Stimulated activated CD4-positive, alpha-beta T cell treated with anti-CD3 and anti-CD28 coated beads, Interleukin-12 subunit alpha, Interleukin-12 subunit beta, amount 100 ng/mL, for 48 hours (primary cell): ENCODE data around the gene SMURF2.

Experiments
- DNase-seq, 3 donors: peaks; one replicate each; pipeline ENCODE4 v3.0.0-alpha.2; 2020; ENCODE audit warnings: low read depth in 2 of 3, low spot score in 1 of 3

Gene SMURF2

GRCh38 chr17:64504769-64505339 lies 157.3 kb downstream of the SMURF2 start:
- no peak for DNase-seq

- DNase-seq, result no peak
These were observed 158.0 kb downstream of the SMURF2 start for GRCh38 chr17:64503821-64504768.

DNA sequence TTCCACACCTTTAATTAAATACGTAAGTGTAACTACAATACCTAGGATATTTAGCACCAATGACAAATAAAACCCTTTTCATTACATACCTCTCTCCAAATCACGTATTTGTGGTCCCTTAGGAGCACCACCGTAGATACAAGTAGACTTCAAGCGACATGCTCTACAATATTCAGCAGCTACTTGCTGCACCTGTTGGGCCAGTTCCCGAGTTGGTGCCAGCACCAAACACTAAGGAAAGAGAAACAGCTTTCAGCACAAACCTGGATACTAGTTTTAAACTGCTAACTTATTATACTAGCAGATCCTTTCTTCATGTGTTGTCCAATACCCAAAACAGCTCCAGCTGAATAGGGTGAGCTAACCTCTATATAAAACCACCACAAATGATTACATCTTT lies 158.8 kb downstream of the SMURF2 start:
- DNase-seq, result no peak

- no peak for DNase-seq
These were observed 159.3 kb downstream of the SMURF2 start for GRCh38 chr17:64502809-64503208.

DNA sequence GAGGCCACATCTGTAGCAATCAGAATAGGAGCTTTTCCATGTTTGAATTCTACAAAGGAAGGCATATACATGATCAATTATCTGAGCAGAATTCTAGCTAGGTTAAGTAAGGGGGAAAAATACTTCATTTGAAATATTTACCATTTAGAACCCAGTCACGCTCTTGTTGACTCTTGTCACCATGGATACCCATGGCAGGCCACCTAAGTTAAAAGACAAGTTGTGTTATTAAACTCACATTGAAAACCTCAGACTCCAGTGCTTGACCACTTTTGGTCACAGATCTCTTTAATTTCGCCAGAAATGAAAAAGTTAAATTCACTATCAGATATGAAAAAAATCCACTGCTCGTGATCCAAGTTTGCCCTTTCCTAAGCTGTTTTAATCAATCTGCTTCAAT lies 160.1 kb downstream of the SMURF2 start:
- DNase-seq, result no peak

GRCh38 chr17:64500862-64501765 lies 161.0 kb downstream of the SMURF2 start:
- no peak for DNase-seq

DNA sequence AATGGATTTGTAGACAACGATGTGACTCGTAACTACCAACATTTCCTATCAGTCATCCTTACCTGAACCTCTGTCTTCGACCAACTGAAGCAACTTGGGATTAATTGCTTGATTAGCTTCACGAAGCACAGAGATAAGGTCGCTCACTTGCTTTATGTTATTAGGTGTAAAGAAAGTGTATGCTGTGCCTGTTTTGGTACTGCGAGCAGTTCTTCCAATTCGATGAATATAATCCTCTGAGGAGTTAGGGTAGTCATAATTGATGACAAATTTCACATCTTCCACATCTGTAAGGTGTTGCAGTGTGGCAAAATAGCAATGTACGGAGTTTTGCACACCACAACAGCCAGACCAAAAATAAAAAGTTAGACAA lies 161.6 kb downstream of the SMURF2 start:
- DNase-seq, result peak in 1 of 3 donors; percentile 10

DNA sequence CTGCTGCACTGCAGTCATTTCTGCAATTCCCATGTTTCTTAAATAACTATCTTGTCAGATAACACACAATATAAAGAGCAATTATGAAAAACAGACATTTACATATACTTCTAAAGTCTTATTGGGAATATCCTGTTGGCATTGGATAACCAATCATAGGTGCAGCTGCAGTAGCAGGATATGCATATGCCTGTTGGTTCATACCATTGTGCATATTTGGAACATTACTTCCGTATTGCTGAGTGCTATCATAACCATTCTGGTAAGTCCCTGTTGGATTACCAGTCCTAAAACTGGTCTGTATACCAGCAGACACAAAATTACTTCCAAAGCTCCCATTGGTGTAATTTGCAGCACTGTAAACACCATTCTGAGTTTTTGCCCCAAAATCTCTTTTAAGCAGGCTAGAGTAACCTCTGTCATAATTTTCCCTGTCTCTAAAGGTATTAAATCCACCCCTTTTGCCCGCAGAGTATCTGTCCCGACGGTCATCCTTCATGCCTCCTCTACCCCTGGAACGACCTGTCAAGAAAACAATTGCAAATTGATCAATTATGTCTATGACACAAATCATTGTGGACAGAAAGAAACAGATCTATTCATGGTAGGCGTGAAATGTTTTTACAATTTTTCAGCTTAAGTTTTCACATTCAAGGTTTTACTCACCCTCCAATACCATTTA lies 162.2 kb downstream of the SMURF2 start:
- no peak for DNase-seq

GRCh38 chr17:64498308-64499203 lies 163.6 kb downstream of the SMURF2 start:
- DNase-seq, result no peak

DNA sequence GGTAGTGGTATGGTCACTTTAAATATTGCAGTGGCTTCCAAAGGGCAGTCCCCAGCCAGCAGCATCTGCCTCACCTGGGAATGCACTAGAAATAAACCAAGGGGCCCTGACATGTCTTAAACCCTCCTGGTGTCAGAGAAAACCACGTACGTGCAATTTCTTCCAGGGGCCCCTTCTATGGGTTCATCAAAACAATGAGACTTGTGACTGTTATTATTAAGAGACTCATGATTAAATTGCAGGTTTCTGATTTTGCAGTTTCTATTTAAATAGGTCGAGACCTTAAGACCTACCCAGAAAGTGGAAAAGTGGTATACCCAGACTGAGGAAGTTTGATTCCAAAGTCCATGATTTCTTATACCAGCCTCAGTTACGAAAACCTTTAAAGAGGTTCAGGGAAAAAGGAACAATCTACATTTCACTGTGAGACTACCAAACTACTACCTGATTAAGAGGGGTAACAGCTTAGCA lies 164.5 kb downstream of the SMURF2 start:
- DNase-seq, result peak in 1 of 3 donors; percentile 42

- peak; percentile 89 to 94 (median 92) for DNase-seq
These were observed 165.1 kb downstream of the SMURF2 start, which contains the start of gene POLG2 for GRCh38 chr17:64496786-64497564. POLG2 (minus strand) TSS chr17:64497054; CDS start chr17:64496968, 86 bp downstream.

- DNase-seq, result no peak
These were observed 165.7 kb downstream of the SMURF2 start for GRCh38 chr17:64496348-64496785.
